Testis (tissue), 2 donors: ENCODE results near the gene ALOX15.

Source experiments
- POLR2A ChIP-seq: fragments of 450-650 bp; IDR thresholded peaks from one replicate; pipeline ENCODE4 v1.6.1; 2017; ENCODE audit warnings: antibody characterized with exemption, mild to moderate bottlenecking, moderate library complexity
- TF ChIP-seq, protein P1 (sequence below), 3 experiments: fragments of 450-650 bp in 2 of 3; fragments of 200-600 bp in 1 of 3; sonication (generic) in 1 of 3; IDR thresholded peaks; one replicate each; pipeline ENCODE4 v1.5.1; 2016 to 2019; ENCODE audit warnings: antibody characterized with exemption in 3 of 3, mild to moderate bottlenecking in 2 of 3, moderate library complexity in 1 of 3

DNA sequence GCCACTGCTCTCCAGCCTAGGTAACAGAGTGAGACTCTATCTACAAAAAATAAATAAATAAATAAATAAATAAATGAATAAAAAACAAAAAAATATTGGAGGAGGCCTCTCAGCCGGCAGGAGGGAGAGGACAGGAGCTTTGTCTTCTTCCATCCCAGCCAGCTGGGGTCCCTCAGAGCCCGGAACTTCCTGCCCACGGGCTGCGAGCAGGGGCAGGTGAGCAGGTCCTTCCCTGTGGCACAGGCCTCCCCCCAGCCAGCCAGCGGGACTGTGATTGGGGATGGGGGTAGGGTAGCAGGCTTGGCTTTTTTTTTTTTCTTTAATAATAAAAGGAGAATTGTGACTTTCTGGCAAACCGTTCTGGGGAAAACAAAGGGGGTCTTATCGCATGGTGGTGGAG, 47.1 kb downstream of the ALOX15 start:
- TF ChIP-seq POLR2A: no peak
- TF ChIP-seq, protein P1, sequence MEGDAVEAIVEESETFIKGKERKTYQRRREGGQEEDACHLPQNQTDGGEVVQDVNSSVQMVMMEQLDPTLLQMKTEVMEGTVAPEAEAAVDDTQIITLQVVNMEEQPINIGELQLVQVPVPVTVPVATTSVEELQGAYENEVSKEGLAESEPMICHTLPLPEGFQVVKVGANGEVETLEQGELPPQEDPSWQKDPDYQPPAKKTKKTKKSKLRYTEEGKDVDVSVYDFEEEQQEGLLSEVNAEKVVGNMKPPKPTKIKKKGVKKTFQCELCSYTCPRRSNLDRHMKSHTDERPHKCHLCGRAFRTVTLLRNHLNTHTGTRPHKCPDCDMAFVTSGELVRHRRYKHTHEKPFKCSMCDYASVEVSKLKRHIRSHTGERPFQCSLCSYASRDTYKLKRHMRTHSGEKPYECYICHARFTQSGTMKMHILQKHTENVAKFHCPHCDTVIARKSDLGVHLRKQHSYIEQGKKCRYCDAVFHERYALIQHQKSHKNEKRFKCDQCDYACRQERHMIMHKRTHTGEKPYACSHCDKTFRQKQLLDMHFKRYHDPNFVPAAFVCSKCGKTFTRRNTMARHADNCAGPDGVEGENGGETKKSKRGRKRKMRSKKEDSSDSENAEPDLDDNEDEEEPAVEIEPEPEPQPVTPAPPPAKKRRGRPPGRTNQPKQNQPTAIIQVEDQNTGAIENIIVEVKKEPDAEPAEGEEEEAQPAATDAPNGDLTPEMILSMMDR (IDR thresholded peaks at IDR 0.05): no peak
